Measurements from ENCODE around the gene ZSWIM4. TPM values are rescaled to one million over a fixed set of nuclear protein-coding genes. Genes with fewer than 3 reads are reported as not detected.
"Not testable (repeated sequence)": the region's sequence is repeated elsewhere in the genome, so short reads cannot be mapped to it uniquely, and the experiment has no call there.

Gene ZSWIM4
- total and polyA plus RNA-seq, 2 of the 13 experiments (the other 11 are each of a cell fraction or from before 2014, with no cell fraction given): 0.33 to 0.86 TPM

DNA sequence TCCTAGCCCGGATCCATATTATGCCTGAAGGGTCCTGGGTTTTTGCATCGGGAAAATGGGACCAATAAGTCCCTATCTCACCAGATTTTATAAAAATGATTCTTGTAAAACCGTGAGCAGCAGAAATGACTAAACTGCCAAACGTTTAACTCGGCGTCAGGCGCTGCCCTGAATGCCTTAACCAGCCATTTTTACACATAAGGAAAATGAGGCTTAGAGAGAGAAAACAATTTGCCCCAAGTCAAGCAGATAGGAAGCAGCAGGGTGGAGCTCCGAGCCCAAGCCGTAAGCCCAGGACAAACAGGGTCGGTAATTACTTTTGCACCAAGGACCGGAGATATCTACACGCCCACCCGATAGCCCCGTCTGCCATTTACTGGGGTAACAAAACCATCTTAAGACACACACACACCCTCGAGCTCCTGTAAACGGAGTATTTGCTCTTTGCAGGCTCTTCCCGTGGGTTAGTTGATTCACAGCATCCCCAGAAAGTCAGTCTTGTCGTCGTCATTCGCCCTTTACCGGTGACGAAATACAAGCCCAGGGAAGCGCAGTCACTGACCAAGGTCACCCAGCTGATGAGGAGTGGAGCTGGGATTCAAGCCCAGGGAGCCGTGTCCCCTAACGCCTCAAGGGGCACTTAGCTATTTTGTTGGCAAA is 46.9 kb upstream of the ZSWIM4 start (continued):
- TF ChIP-seq ZNF672 (CRISPR knock-in tag; IDR thresholded peaks at IDR 0.05): no peak

DNA sequence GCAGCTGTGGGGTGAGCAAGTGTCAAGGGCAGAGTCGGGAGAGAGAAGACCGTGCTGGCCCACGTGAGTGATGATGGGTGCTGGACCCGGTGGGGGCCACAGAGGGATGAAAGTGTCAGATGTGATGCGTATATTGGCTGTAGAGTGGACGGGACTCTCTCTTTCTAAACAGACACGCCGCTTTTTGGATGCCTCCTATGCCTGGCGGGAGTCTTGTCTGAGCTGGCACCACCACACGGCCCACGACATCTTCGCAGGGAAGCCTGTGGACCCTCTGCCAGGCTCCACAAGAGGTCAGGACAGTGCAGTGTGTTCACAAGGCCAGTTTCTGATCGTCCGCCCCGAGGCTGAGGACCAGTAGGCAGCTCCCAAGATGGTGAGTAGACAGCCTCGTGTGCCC is 43.8 kb upstream of the ZSWIM4 start:
- ChIA-PET CTCF (ENCODE audit: low intra/inter-chr PET ratio, low total read pairs) (no interaction called here), POLR2A (no interaction called here)
- WGBS (ENCODE audit: low lambda C conversion rate): 95% methylated on average over 4 of the region's 16 CpGs
- no peak overlapping the region for H2AFZ ChIP-seq (ENCODE audit: low read length)
- DNase-seq (ENCODE audit: low spot score): no peak
- H3K4me3 ChIP-seq (replicated peaks in 1 of 3; ENCODE audit: insufficient read depth in 1 of 3, low read depth in 2 of 3, low read length in 3 of 3): no peak overlapping the region
- no peak overlapping the region for H3K4me2 ChIP-seq (ENCODE audit: low read depth, low read length)
- in situ Hi-C loops (cut with HindIII; ENCODE audit: extremely low pct_ligation_motif_present, low pct_unique_long_range_greater_than_20kb): loop anchor here (25.0 kb wide), 1 partner anchor 311 kb away; the partner anchor contains the start of genes MISP3 and PALM3
- no peak for TF ChIP-seq SETDB1 (CRISPR knock-in tag; IDR thresholded peaks at IDR 0.05; ENCODE audit: borderline replicate concordance)
- TF ChIP-seq ZMYM2 (CRISPR knock-in tag; IDR thresholded peaks at IDR 0.05): no peak
- no peak for TF ChIP-seq DNMT1 (CRISPR knock-in tag; IDR thresholded peaks at IDR 0.05)
- peak; percentile 35 for TF ChIP-seq AGO2 (optimal IDR thresholded peaks at IDR 0.05; ENCODE audit: low read depth, low read length)
- TF ChIP-seq HOXA5 (CRISPR knock-in tag; IDR thresholded peaks at IDR 0.05): no peak
- no peak for TF ChIP-seq NR2F2 (IDR thresholded peaks at IDR 0.05; ENCODE audit: borderline replicate concordance, low read depth)
- no peak for TF ChIP-seq GMEB1 (CRISPR knock-in tag; IDR thresholded peaks at IDR 0.05; ENCODE audit: borderline replicate concordance)
- no peak for TF ChIP-seq ZNF589 (CRISPR knock-in tag; conservative IDR thresholded peaks at IDR 0.05)
- H3K9me3 ChIP-seq (ENCODE audit: low read length): no peaks in the 10 kb centered on the region
- intact Hi-C loops (cut with micrococcal nuclease; ENCODE audit: unreplicated experiment): no loop called here
- no TSS peak for BruUV-seq (replicated peaks)
- no peak overlapping the region for H3K27ac ChIP-seq (ENCODE audit: extremely low read length, insufficient read depth, low read length)
- no peak for ATAC-seq
- H3K4me1 ChIP-seq (ENCODE audit: insufficient read depth, low read length): peaks cover 23% of the 10 kb centered on the region
- H3K9ac ChIP-seq (ENCODE audit: insufficient read depth, low read depth, low read length): no peak overlapping the region
- peaks cover 5% of the 10 kb centered on the region for H3K79me2 ChIP-seq (ENCODE audit: insufficient read depth, low read length)
- H3K27me3 ChIP-seq (ENCODE audit: control insufficient read depth in 1 of 2, insufficient read depth in 2 of 2, low read length in 2 of 2): no peaks in the 10 kb centered on the region; a peak in 1 of 5 replicates
- no peaks in the 10 kb centered on the region for H4K20me1 ChIP-seq (ENCODE audit: insufficient read depth, low read length)
- peaks cover 12 to 20% of the 10 kb centered on the region in 2 experiments for H3K36me3 ChIP-seq (replicated peaks in 1 of 2; ENCODE audit: control insufficient read depth in 1 of 2, insufficient read depth in 2 of 2, low read length in 2 of 2)
- no peak for FAIRE-seq

DNA sequence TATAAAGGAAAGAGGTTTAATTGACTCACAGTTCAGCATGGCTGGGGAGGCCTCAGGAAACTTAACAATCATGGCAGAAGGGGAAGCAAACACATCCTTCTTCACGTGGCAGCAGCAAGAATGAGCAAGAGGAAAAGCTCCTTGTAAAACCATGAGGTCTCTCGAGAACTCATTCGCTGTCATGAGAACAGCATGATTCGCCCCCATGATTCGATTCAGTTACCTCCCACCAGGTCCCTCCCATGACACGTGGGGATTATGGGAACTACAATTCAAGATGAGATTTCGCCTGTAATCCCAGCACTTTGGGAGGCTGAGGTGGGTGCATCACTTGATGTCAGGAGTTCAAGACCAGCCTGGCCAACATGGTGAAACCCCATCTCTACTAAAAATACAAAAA is 41.6 kb upstream of the ZSWIM4 start:
- H3K4me3 ChIP-seq (replicated peaks in 1 of 3; ENCODE audit: insufficient read depth in 1 of 3, low read depth in 2 of 3, low read length in 3 of 3); intact Hi-C loops (cut with micrococcal nuclease; ENCODE audit: unreplicated experiment); H3K9me3 ChIP-seq (ENCODE audit: low read length); DNase-seq (ENCODE audit: low spot score); H4K20me1 ChIP-seq (ENCODE audit: insufficient read depth, low read length); FAIRE-seq; H3K4me2 ChIP-seq (ENCODE audit: low read depth, low read length); H3K27me3 ChIP-seq (ENCODE audit: control insufficient read depth in 1 of 2, insufficient read depth in 2 of 2, low read length in 2 of 2); H2AFZ ChIP-seq (ENCODE audit: low read length); BruUV-seq (replicated peaks); H3K9ac ChIP-seq (ENCODE audit: insufficient read depth, low read depth, low read length); CTCF ChIA-PET (ENCODE audit: low intra/inter-chr PET ratio, low total read pairs); ATAC-seq; H3K79me2 ChIP-seq (ENCODE audit: insufficient read depth, low read length); H3K27ac ChIP-seq (ENCODE audit: extremely low read length, insufficient read depth, low read length); POLR2A ChIA-PET: not testable (repeated sequence)
- in situ Hi-C loops (cut with HindIII; ENCODE audit: extremely low pct_ligation_motif_present, low pct_unique_long_range_greater_than_20kb): loop anchor here (25.0 kb wide), 1 partner anchor 309 kb away; the partner anchor contains the start of genes MISP3 and PALM3
- H3K36me3 ChIP-seq (replicated peaks in 1 of 2; ENCODE audit: control insufficient read depth in 1 of 2, insufficient read depth in 2 of 2, low read length in 2 of 2): peaks cover 19 to 33% of the 10 kb centered on the region in 2 experiments
- peaks cover 12% of the 10 kb centered on the region for H3K4me1 ChIP-seq (ENCODE audit: insufficient read depth, low read length)
- 98% methylated on average over 7 of the region's 7 CpGs for WGBS (ENCODE audit: low lambda C conversion rate)
